B cell (primary cell): ENCODE data around the gene PXDC1.

Experiments used
- EZH2 ChIP-seq: IDR thresholded peaks from 2 replicates; pipeline ENCODE4 v1.6.1; 2012; ENCODE audit warnings: borderline replicate concordance, low read depth, mild to moderate bottlenecking, moderate library complexity, low read length; ENCODE audit not compliant: insufficient read depth, poor library complexity, severe bottlenecking
- TF ChIP-seq, protein P1 (sequence below): fragments of 200-600 bp; IDR thresholded peaks from one replicate; pipeline ENCODE4 v1.8.0; 2022; ENCODE audit warnings: antibody characterized with exemption, mild to moderate bottlenecking

DNA sequence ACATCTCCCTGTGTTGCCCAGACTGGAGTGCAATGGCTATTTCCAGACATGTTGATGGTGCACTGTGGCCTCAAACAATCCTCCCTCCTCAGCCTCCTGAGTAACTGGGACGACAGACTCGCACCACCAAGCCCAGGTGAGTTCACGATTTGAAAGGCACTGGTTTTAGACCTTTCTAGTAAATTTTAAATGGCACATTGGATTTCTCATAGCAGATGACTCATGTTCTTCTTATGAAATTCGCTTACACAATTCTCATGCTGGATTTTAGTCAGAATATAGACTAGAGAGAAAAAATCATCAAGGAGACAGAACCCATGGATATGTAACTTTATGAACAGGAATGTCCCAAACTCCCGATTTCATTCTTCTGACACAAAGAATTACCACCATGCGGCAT, 18.1 kb upstream of the PXDC1 start:
- TF ChIP-seq, protein P1, sequence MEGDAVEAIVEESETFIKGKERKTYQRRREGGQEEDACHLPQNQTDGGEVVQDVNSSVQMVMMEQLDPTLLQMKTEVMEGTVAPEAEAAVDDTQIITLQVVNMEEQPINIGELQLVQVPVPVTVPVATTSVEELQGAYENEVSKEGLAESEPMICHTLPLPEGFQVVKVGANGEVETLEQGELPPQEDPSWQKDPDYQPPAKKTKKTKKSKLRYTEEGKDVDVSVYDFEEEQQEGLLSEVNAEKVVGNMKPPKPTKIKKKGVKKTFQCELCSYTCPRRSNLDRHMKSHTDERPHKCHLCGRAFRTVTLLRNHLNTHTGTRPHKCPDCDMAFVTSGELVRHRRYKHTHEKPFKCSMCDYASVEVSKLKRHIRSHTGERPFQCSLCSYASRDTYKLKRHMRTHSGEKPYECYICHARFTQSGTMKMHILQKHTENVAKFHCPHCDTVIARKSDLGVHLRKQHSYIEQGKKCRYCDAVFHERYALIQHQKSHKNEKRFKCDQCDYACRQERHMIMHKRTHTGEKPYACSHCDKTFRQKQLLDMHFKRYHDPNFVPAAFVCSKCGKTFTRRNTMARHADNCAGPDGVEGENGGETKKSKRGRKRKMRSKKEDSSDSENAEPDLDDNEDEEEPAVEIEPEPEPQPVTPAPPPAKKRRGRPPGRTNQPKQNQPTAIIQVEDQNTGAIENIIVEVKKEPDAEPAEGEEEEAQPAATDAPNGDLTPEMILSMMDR: no peak
- no peak for TF ChIP-seq EZH2
